ENCODE results near the gene BBS2.

DNA sequence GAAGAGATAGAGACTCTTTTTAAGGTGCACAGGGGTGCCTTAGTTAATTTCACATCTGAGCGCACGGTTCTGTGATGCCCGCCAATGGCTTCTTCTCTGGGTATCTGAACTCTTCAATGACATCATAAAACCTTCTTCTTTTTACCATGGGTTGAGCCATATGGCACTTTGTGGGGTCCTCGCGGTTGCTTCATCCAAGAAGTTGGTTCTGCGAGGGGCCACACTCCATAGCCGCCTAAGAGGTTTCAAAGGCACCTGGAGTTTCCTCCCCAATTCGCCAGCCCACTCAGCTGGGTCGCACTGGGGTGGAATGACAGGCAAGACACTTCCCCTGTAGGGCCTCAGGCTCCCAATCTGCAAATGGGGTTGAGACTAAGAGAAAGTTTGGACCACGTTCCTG lies 34.6 kb upstream of the BBS2 start:
- no peak for TF ChIP-seq CTCF (IDR thresholded peaks at IDR 0.05; ENCODE audit: low read depth, low read length, missing input control)
- TF ChIP-seq ATF3 (IDR thresholded peaks at IDR 0.05), result no peak
- TF ChIP-seq RAD21 (IDR thresholded peaks at IDR 0.05), result no peak
- no peak for TF ChIP-seq GABPA (IDR thresholded peaks at IDR 0.05 in 1 of 2, conservative IDR thresholded peaks at IDR 0.05 in 1 of 2)
- no peak for TF ChIP-seq JUND (IDR thresholded peaks at IDR 0.05)
- TF ChIP-seq, protein P1, sequence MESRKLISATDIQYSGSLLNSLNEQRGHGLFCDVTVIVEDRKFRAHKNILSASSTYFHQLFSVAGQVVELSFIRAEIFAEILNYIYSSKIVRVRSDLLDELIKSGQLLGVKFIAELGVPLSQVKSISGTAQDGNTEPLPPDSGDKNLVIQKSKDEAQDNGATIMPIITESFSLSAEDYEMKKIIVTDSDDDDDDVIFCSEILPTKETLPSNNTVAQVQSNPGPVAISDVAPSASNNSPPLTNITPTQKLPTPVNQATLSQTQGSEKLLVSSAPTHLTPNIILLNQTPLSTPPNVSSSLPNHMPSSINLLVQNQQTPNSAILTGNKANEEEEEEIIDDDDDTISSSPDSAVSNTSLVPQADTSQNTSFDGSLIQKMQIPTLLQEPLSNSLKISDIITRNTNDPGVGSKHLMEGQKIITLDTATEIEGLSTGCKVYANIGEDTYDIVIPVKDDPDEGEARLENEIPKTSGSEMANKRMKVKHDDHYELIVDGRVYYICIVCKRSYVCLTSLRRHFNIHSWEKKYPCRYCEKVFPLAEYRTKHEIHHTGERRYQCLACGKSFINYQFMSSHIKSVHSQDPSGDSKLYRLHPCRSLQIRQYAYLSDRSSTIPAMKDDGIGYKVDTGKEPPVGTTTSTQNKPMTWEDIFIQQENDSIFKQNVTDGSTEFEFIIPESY (IDR thresholded peaks at IDR 0.05), result no peak
- no peak for TF ChIP-seq EGR1 (IDR thresholded peaks at IDR 0.05; ENCODE audit: low read depth in 2 of 2)
- TF ChIP-seq MAX (IDR thresholded peaks at IDR 0.05), result no peak
- TF ChIP-seq SP1 (IDR thresholded peaks at IDR 0.05), result no peak
- no peak for TF ChIP-seq YY1 (IDR thresholded peaks at IDR 0.05)

Measured in liver (tissue), 3 donors.